GM19099 (cell line): ENCODE data around the gene NFIA.

ENCODE experiments used
- POLR2A ChIP-seq: IDR thresholded peaks from 3 replicates; pipeline ENCODE4 v1.6.1; 2011; ENCODE audit warnings: low read depth; ENCODE audit not compliant: insufficient read length; ENCODE audit errors: extremely low read depth

Gene NFIA

GRCh38 chr1:61184714-61185106 lies 102.3 kb downstream of the NFIA start:
- no peak for TF ChIP-seq POLR2A

GRCh38 chr1:61186753-61187152 lies 104.4 kb downstream of the NFIA start:
- no peak for TF ChIP-seq POLR2A

- TF ChIP-seq POLR2A = no peak
Measured at GRCh38 chr1:61187352-61188086, 105.2 kb downstream of the NFIA start.

- no peak for TF ChIP-seq POLR2A
Measured at GRCh38 chr1:61190153-61190552, 107.8 kb downstream of the NFIA start.

- no peak for TF ChIP-seq POLR2A
Measured at GRCh38 chr1:61190618-61191432, 108.5 kb downstream of the NFIA start.

GRCh38 chr1:61191433-61191720 lies 109.0 kb downstream of the NFIA start:
- TF ChIP-seq POLR2A = no peak

GRCh38 chr1:61192663-61193330 lies 110.4 kb downstream of the NFIA start:
- no peak for TF ChIP-seq POLR2A

GRCh38 chr1:61193808-61194207 lies 111.4 kb downstream of the NFIA start:
- no peak for TF ChIP-seq POLR2A

GRCh38 chr1:61198554-61198953 lies 116.2 kb downstream of the NFIA start:
- TF ChIP-seq POLR2A = no peak

- no peak for TF ChIP-seq POLR2A
Measured at GRCh38 chr1:61201035-61201434, 118.7 kb downstream of the NFIA start.

- no peak for TF ChIP-seq POLR2A
Measured at GRCh38 chr1:61202854-61203598, 120.7 kb downstream of the NFIA start.

GRCh38 chr1:61204528-61204927 lies 122.2 kb downstream of the NFIA start:
- no peak for TF ChIP-seq POLR2A

- TF ChIP-seq POLR2A = no peak
Measured at GRCh38 chr1:61207416-61207815, 125.1 kb downstream of the NFIA start.

- TF ChIP-seq POLR2A = no peak
Measured at GRCh38 chr1:61208172-61208571, 125.8 kb downstream of the NFIA start.

GRCh38 chr1:61208831-61209230 lies 126.5 kb downstream of the NFIA start:
- TF ChIP-seq POLR2A = no peak
